ENCODE results near the gene CRLF2. TPM values are rescaled to one million over a fixed set of nuclear protein-coding genes. Genes with fewer than 3 reads are reported as not detected.

CRLF2 gene
- total RNA-seq, 1 donor = not detected

DNA sequence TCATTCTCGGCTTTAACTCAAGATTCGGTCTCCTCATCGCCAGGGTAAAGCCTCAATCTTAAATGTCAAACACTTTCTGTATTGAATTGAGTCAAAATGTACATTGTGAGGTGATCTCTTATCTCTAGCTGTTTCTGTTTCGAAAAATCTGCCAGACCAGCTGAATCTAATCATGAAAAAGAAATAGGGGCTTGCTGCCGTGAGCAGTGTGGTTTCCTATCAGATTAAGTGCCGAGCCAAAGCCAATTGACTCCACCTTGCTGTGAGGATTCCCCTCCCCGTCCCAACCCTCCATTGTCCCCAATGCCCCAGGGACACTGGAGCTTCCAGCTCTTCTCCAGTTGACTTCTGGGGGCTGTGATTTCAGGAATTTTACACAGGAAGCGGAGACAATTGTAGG, 12.5 kb upstream of the CRLF2 start:
- no peak for DNase-seq (ENCODE audit: low read depth)
- TF ChIP-seq, protein P1, sequence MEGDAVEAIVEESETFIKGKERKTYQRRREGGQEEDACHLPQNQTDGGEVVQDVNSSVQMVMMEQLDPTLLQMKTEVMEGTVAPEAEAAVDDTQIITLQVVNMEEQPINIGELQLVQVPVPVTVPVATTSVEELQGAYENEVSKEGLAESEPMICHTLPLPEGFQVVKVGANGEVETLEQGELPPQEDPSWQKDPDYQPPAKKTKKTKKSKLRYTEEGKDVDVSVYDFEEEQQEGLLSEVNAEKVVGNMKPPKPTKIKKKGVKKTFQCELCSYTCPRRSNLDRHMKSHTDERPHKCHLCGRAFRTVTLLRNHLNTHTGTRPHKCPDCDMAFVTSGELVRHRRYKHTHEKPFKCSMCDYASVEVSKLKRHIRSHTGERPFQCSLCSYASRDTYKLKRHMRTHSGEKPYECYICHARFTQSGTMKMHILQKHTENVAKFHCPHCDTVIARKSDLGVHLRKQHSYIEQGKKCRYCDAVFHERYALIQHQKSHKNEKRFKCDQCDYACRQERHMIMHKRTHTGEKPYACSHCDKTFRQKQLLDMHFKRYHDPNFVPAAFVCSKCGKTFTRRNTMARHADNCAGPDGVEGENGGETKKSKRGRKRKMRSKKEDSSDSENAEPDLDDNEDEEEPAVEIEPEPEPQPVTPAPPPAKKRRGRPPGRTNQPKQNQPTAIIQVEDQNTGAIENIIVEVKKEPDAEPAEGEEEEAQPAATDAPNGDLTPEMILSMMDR (IDR thresholded peaks at IDR 0.05; ENCODE audit: insufficient read depth, low read depth, low read length) = no peak
- H3K4me3 ChIP-seq (ENCODE audit: low read depth, low read length) = no peak overlapping the region

DNA sequence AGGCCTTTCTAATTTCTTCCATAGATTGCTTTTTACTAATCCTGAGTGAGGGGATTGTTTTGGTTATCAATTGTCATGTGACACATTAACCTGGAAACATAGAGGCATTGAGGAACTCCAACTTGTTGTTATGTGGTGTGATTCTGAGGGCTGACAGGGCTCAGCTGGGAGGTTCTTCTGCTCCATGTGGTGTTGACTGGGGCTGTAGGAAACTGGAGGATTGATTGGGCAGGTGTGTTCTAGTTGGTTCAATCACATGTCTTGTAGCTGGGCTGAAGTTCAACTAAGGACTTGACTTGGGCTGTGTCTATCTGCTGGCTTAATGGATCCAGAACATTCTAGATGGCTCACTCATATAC, 10.8 kb upstream of the CRLF2 start:
- H3K4me3 ChIP-seq (ENCODE audit: low read depth, low read length) = no peak overlapping the region
- TF ChIP-seq, protein P1 (IDR thresholded peaks at IDR 0.05; ENCODE audit: insufficient read depth, low read depth, low read length) = no peak
- DNase-seq (ENCODE audit: low read depth) = no peak

DNA sequence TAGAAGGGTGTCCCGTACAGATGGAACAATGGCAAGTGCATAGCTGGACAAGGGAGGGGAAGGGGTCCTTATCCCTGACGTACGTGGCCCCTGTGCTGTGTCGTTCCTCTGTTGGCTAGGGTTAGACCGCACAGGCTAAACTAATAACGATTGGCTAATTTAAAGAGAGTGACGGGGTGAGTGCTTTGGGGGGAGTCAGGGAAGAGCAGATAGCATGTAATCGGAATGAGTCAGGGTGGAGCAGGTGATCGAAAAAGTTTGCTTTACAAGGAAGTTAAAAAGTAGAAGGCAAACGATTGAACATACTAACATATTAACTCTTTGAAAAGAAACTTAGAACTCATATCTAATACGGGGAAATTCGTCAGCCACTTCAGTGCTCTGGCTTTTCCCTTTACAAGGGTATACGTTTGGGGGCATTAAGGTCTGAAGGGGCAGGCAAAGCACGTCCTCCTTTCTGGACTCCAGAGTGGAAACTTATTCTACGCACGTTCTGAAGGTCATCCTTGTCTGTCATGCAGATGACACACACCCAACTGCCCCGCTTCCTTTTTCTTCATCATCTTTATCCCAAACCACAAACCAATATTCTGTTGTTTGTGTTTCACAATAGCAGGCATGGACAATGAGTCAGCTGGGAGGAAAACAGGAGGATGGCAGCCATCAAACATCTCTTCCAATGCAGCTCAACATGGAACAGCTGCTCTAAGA, 10.2 kb upstream of the CRLF2 start:
- DNase-seq (ENCODE audit: low read depth) = no peak
- TF ChIP-seq, protein P1 (IDR thresholded peaks at IDR 0.05; ENCODE audit: insufficient read depth, low read depth, low read length) = no peak
- no peak overlapping the region for H3K4me3 ChIP-seq (ENCODE audit: low read depth, low read length)

DNA sequence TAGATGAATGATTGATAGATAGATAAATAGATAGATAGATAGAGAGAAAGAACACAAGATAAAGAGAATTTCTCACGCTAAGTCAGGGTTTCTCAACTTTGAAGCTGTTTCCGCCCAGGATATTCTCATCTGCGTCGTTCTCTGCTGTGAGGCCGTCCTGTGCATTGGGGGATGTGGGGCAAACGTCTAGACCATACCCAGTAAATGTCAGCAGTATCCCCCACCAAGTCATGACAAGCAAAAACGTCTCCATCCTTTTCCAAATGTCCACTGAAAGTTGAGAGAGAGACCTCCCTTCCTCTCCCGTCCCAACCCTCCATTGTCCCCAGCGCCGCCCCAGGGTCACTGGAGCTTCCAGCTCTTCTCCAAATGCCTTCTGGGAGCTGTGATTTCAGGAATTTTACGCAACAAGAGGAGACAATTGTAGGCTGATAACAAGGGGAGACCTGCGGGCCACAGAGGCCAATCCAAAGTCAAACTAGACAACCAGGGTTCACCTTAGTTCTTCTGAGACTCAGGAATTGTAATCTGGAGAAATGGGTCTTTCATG, 8.9 kb upstream of the CRLF2 start:
- TF ChIP-seq, protein P1 (IDR thresholded peaks at IDR 0.05; ENCODE audit: insufficient read depth, low read depth, low read length) = no peak

DNA sequence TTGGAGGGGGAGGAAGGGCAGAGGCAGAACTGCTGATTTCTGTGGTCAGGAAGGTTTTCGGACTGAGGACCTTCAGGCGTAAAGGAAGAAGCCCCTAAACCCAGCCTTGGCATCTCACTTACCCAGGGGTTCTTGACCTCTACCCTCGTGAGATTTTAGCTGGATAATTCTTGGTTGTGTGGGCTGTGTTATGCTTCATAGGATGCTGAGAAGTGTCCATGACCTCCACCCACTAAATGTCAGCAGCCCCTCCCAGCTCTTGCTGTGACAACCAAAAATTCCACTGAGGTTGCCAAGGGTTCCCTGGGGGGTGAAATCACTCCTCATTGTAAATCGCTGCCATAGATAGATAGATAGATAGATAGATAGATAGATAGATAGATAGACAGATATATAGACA, 5.8 kb upstream of the CRLF2 start:
- no peak for DNase-seq (ENCODE audit: low read depth)
- TF ChIP-seq, protein P1 (IDR thresholded peaks at IDR 0.05; ENCODE audit: insufficient read depth, low read depth, low read length) = no peak
- no peak overlapping the region for H3K4me3 ChIP-seq (ENCODE audit: low read depth, low read length)

More for the DNA sequence above, 8.9 kb upstream of the CRLF2 start:
- H3K4me3 ChIP-seq (ENCODE audit: low read depth, low read length) = no peak overlapping the region
- DNase-seq (ENCODE audit: low read depth) = no peak

DNA sequence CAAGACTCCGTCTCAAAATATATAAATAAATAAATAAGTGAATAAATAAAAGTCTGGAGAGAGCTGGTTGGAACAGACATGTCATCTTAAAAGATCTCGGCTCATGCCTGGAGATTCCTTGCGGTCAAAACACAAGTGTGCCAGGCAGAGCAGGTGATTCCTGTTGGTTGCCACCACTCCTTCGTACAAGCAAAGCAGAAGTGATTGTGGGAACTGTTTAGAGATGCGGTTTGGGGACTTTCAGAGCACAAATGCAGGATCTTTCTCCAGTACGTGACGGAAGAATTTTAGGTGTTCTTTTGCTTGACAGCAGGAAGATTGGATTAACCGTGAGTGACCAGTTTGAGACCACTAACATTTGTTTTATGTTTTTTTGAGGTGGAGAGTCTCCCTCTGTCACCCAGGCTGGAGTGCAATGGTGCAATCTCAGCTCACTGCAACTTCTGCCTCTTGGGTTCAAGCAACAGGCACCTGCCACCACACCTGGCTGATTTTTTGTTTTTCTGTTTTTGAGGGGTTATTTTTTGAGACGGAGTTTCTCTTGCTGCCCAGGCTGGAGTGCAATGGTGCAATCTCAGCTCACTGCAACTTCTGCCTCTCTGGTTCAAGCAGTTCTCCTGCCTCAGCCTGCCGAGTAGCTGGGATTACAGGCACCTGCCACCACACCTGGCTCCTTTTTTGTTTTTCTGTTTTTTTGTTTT, 2.8 kb upstream of the CRLF2 start:
- TF ChIP-seq, protein P1 (IDR thresholded peaks at IDR 0.05; ENCODE audit: insufficient read depth, low read depth, low read length) = no peak
- H3K4me3 ChIP-seq (ENCODE audit: low read depth, low read length) = no peak overlapping the region
- no peak for DNase-seq (ENCODE audit: low read depth)

All from fibroblast of villous mesenchyme (primary cell).